A549 (cell line): ENCODE results near the gene PSAT1. TPM values are rescaled to one million over a fixed set of nuclear protein-coding genes. Genes with fewer than 3 reads are reported as not detected.

Source experiments
- ATAC-seq, 2 experiments: fragments of 200-7000 bp in 1 of 2; fragments of >200 bp in 1 of 2; cut with Nextera tagmentation in 1 of 2; cut with Tn5 transposase in 1 of 2; 3 replicates each; pipeline versions ENCODE4 v1.8.0 to v1.9.1; 2018 to 2020; ENCODE audit warnings: mild to moderate bottlenecking in 1 of 2, moderate library complexity in 1 of 2
- CTCF ChIA-PET: fragments of 300-600 bp; sonication (Branson Sonifier 250); formaldehyde crosslinking; extraction: SDS; loops from one replicate; lab custom pipeline; 2021; ENCODE audit warnings: antibody characterized with exemption, inconsistent platforms; lab: Yijun Ruan, JAX
- POLR2A ChIA-PET: fragments of 350-600 bp; formaldehyde crosslinking; extraction: SDS; loops from one replicate; lab custom pipeline; 2021; ENCODE audit warnings: antibody characterized with exemption, inconsistent platforms; lab: Yijun Ruan, JAX
- DNase-seq, 2 experiments: peaks; one replicate each; pipeline versions ENCODE4 v3.0.0 to v3.0.0-alpha.2; 2011 to 2016; ENCODE audit warnings: low read depth in 1 of 2, low spot score in 1 of 2
- FAIRE-seq: peaks from 2 replicates; lab custom pipeline; 2011; peaks lifted over from hg19 to GRCh38; lab: Jason Lieb, UNC
- H3K27ac ChIP-seq, 2 experiments: fragments of >200 bp; sonication (Bioruptor Twin); formaldehyde crosslinking; 3 replicates each; pipeline ENCODE4 v1.5.1; 2016 to 2017
- H3K4me1 ChIP-seq: fragments of >200 bp; sonication (Bioruptor Twin); formaldehyde crosslinking; 3 replicates; pipeline ENCODE4 v1.6.1; 2016
- H3K4me2 ChIP-seq: fragments of >200 bp; sonication (Bioruptor Twin); formaldehyde crosslinking; 3 replicates; pipeline ENCODE4 v1.6.1; 2016
- H3K4me3 ChIP-seq: fragments of >200 bp; sonication (Bioruptor Twin); formaldehyde crosslinking; 3 replicates; pipeline ENCODE4 v1.5.1; 2016
- H3K9me3 ChIP-seq: fragments of >200 bp; sonication (Bioruptor Twin); formaldehyde crosslinking; 3 replicates; pipeline ENCODE4 v1.6.1; 2016
- BHLHE40 ChIP-seq: IDR thresholded peaks from 2 replicates; pipeline ENCODE4 v1.6.1; 2012; ENCODE audit warnings: low read depth, low read length, inconsistent platforms
- CHD4 ChIP-seq: fragments of 200-600 bp; sonication (generic); IDR thresholded peaks from 2 replicates; pipeline ENCODE4 v1.6.1; 2016; ENCODE audit warnings: antibody characterized with exemption, mild to moderate bottlenecking, borderline replicate concordance
- EHF ChIP-seq: fragments of 250-450 bp; sonication (Bioruptor Pico); IDR thresholded peaks from 2 replicates; pipeline ENCODE4 v1.5.0; 2020; ENCODE audit warnings: mild to moderate bottlenecking
- EP300 ChIP-seq, 2 experiments: fragments of >200 bp; sonication (Bioruptor Twin); formaldehyde crosslinking; IDR thresholded peaks; 2 replicates in 1 of 2; 3 replicates in 1 of 2; pipeline ENCODE4 v1.6.1; 2016 to 2017
- FOSL2 ChIP-seq, 2 experiments: fragments of 450-650 bp in 1 of 2; fragments of >200 bp in 1 of 2; sonication (Bioruptor Twin) in 1 of 2; formaldehyde crosslinking; IDR thresholded peaks; 2 replicates each; pipeline versions ENCODE4 v1.5.0 to v1.6.1; 2016 to 2020; ENCODE audit warnings: mild to moderate bottlenecking in 1 of 2, moderate library complexity in 1 of 2
- HDAC2 ChIP-seq: fragments of 200-600 bp; sonication (generic); IDR thresholded peaks from 2 replicates; pipeline ENCODE4 v1.6.1; 2016
- HOXA7 ChIP-seq: fragments of 250-450 bp; sonication (Bioruptor Pico); IDR thresholded peaks from 2 replicates; pipeline ENCODE4 v1.5.0; 2020; ENCODE audit warnings: mild to moderate bottlenecking, moderate library complexity
- JUNB ChIP-seq: fragments of >200 bp; sonication (Bioruptor Twin); formaldehyde crosslinking; IDR thresholded peaks from 2 replicates; pipeline ENCODE4 v1.6.1; 2016
- KDM5A ChIP-seq: fragments of 200-600 bp; sonication (generic); IDR thresholded peaks from 2 replicates; pipeline ENCODE4 v1.6.1; 2016; ENCODE audit warnings: antibody characterized with exemption, mild to moderate bottlenecking
- RCOR1 ChIP-seq: fragments of 150-350 bp; IDR thresholded peaks from 2 replicates; pipeline ENCODE4 v1.6.1; 2014; ENCODE audit warnings: antibody characterized with exemption, low read length, low read depth
- TP53 ChIP-seq: fragments of 250-450 bp; sonication (Bioruptor Pico); IDR thresholded peaks from 2 replicates; pipeline ENCODE4 v1.5.0; 2021; ENCODE audit warnings: mild to moderate bottlenecking, moderate library complexity
- WGBS: methylation state at CpG from one replicate; pipeline ENCODE4 v1.1.6; 2017; ENCODE audit errors: missing lambda C conversion rate; 5-methylcytosine and 5-hydroxymethylcytosine counted together
- polyA plus RNA-seq, 4 experiments: library from polyadenylated mRNA; depleted of rRNA in 3 of 4; stranded (reverse); fragments of >200 nt; fragmentation: RNase III in 1 of 4; extraction: RNeasy Plus Mini Kit Qiagen cat#74134 plus additional on column Dnase treatment in 1 of 4; gene quantifications; 2 replicates in 3 of 4; 3 replicates in 1 of 4; pipeline ENCODE4 v1.2.3, GENCODE V29; 2011 to 2017
- TF ChIP-seq, protein P1 (sequence below): fragments of >200 bp; sonication (Bioruptor Twin); formaldehyde crosslinking; IDR thresholded peaks from 3 replicates; pipeline ENCODE4 v1.5.1; 2016
- TF ChIP-seq, protein P2 (sequence below): IDR thresholded peaks from 2 replicates; pipeline ENCODE4 v1.6.1; 2012; ENCODE audit warnings: low read depth, borderline replicate concordance
- TF ChIP-seq, protein P3 (sequence below): fragments of 150-350 bp; IDR thresholded peaks from 2 replicates; pipeline ENCODE4 v1.6.1; 2014; ENCODE audit warnings: low read depth, mild to moderate bottlenecking, low read length
- TF ChIP-seq, protein P4 (sequence below): fragments of 450-650 bp; IDR thresholded peaks from 2 replicates; pipeline ENCODE4 v1.6.1; 2014; ENCODE audit warnings: antibody characterized with exemption

The PSAT1 gene
- polyA plus RNA-seq, 2 of the 4 experiments (the other 2 are of a cell fraction), result 200 to 529 TPM

DNA sequence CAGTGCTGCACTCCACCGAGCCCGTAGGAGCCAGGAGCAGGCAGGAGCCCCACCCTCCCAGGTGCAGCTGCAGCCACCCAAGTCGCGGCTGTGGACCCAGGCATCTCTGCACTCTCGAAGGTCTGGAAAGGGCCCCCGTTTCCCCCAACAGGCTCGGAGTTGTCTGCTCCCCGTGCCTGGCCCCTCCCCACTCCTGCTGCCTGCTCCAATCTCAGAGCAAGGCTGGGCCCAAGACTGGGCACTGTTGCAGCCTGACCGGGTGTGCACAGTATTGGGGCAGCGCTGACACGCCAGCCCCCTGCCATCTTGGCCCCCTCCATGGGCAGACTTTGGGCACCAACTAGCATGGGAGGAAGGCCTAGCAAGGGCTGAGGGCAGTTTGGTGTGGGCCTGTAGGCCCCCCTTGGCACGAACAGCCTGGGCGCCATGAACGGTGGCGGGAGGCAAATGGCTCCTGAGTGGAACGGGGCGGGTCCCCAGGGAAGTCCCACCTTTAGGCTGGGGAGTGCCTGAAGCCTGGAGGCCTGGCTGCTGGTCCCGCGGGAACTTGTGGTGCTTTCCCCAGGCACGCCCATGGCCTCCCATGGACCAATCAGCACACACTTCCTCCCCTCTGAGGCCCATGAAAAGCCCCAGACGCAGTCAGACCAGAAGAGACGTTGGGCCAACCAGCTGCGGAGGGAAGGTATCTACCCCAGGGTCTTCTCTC is 60.4 kb downstream of the PSAT1 start:
- ChIA-PET CTCF (interaction anchor here (2.8 to 3.4 kb wide), 2 partner anchors 9 to 12 kb away, joined by 15 to 29 read pairs; no protein-coding TSS in a partner anchor), POLR2A (no interaction called here)
- ATAC-seq (no peak), FAIRE-seq (no peak), DNase-seq (no peak)
- no peaks in the 10 kb centered on the region for H3K4me1 ChIP-seq
- H3K4me3 ChIP-seq, result no peak overlapping the region
- TF ChIP-seq BHLHE40, result no peak
- TF ChIP-seq TP53 (CRISPR knock-in tag), result no peak
- no peak for TF ChIP-seq EP300 (IDR thresholded peaks at IDR 0.05)
- no peak for TF ChIP-seq KDM5A
- TF ChIP-seq HDAC2, result no peak
- no peak for TF ChIP-seq HOXA7 (CRISPR knock-in tag)
- TF ChIP-seq EHF, result no peak
- TF ChIP-seq, protein P1, sequence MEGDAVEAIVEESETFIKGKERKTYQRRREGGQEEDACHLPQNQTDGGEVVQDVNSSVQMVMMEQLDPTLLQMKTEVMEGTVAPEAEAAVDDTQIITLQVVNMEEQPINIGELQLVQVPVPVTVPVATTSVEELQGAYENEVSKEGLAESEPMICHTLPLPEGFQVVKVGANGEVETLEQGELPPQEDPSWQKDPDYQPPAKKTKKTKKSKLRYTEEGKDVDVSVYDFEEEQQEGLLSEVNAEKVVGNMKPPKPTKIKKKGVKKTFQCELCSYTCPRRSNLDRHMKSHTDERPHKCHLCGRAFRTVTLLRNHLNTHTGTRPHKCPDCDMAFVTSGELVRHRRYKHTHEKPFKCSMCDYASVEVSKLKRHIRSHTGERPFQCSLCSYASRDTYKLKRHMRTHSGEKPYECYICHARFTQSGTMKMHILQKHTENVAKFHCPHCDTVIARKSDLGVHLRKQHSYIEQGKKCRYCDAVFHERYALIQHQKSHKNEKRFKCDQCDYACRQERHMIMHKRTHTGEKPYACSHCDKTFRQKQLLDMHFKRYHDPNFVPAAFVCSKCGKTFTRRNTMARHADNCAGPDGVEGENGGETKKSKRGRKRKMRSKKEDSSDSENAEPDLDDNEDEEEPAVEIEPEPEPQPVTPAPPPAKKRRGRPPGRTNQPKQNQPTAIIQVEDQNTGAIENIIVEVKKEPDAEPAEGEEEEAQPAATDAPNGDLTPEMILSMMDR, result no peak
- TF ChIP-seq CHD4, result no peak
- TF ChIP-seq, protein P2, sequence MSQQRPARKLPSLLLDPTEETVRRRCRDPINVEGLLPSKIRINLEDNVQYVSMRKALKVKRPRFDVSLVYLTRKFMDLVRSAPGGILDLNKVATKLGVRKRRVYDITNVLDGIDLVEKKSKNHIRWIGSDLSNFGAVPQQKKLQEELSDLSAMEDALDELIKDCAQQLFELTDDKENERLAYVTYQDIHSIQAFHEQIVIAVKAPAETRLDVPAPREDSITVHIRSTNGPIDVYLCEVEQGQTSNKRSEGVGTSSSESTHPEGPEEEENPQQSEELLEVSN, result no peak
- WGBS, result 90% methylated on average over 17 of the region's 23 CpGs
- no peak overlapping the region for H3K27ac ChIP-seq
- H3K9me3 ChIP-seq, result no peaks in the 10 kb centered on the region
- H3K4me2 ChIP-seq, result no peak overlapping the region

DNA sequence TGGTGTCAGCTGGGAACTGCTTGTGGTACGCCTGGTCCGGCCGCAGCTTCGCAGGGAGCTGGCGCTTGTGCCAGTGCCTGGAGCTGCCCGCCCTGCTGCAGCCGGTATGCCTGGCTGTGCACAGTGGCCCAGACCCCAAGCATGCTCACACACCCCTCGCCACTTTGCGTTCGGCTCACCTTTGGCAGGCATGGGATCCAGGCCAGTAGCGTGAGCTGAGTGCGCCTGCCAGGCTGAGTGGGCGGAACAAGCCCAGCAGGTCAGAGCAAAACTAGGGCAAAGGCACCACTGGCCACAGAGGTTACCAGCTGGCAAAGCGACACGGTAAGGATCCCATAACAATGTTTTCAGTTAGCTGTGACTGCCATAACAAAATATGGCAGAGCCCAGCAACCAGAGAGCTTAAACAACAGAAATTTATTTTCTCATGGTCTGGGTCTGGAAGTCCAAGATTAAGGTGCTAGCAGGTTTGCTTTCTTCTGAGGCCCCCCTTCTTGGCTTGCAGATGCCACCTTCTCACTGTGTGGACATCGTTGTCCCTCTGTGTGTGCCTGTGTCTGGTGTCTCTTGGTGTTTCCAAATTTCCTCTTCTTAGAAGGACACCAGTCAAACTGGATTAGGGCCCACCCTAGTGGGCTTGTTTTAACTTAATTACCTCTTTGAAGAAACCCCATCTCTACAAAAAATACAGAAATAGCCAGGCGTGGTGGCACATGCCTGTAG is 61.6 kb downstream of the PSAT1 start:
- ChIA-PET POLR2A (no interaction called here), CTCF (interaction anchor here (2.8 to 3.4 kb wide), 2 partner anchors 8 to 11 kb away, joined by 15 to 29 read pairs; no protein-coding TSS in a partner anchor)
- Histone ChIP-seq H3K4me2 (no peak overlapping the region), H3K27ac (no peak overlapping the region), H3K9me3 (no peaks in the 10 kb centered on the region), H3K4me1 (no peaks in the 10 kb centered on the region), H3K4me3 (no peak overlapping the region)
- no peak for DNase-seq
- 84% methylated on average over 12 of the region's 17 CpGs for WGBS
- TF ChIP-seq FOSL2 (IDR thresholded peaks at IDR 0.05) (no peak), FOSL2 (CRISPR knock-in tag; IDR thresholded peaks at IDR 0.05) (no peak), RCOR1 (no peak)
- TF ChIP-seq, protein P3, sequence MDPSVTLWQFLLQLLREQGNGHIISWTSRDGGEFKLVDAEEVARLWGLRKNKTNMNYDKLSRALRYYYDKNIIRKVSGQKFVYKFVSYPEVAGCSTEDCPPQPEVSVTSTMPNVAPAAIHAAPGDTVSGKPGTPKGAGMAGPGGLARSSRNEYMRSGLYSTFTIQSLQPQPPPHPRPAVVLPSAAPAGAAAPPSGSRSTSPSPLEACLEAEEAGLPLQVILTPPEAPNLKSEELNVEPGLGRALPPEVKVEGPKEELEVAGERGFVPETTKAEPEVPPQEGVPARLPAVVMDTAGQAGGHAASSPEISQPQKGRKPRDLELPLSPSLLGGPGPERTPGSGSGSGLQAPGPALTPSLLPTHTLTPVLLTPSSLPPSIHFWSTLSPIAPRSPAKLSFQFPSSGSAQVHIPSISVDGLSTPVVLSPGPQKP, result no peak
- FAIRE-seq, result no peak
- no peak for ATAC-seq

DNA sequence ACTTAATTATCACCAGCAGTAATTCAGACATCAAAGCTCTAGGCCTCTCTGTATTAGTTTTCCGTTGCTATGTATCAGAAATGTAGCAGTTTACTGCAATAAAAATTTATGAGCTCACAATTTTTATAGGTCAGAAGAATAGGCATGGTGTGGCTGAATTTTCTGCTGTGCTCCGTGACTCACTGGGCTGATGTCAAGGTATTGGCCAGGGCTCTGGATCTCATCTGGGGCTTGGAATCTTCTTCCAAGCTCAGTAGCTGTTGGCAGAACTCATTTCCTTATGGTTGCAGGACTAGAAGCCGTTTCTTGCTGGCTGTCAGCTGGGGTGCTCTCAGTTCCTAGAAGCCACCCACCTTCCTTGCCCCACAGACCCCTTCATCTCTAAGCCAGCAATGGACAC is 66.3 kb downstream of the PSAT1 start:
- Histone ChIP-seq H3K27ac (no peak overlapping the region), H3K4me3 (no peak overlapping the region), H3K4me2 (no peak overlapping the region), H3K4me1 (no peaks in the 10 kb centered on the region), H3K9me3 (no peaks in the 10 kb centered on the region)
- TF ChIP-seq JUNB (no peak), CHD4 (no peak)
- TF ChIP-seq, protein P4, sequence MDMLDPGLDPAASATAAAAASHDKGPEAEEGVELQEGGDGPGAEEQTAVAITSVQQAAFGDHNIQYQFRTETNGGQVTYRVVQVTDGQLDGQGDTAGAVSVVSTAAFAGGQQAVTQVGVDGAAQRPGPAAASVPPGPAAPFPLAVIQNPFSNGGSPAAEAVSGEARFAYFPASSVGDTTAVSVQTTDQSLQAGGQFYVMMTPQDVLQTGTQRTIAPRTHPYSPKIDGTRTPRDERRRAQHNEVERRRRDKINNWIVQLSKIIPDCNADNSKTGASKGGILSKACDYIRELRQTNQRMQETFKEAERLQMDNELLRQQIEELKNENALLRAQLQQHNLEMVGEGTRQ, result no peak
- no peak for FAIRE-seq
- no peak for DNase-seq
- 80% methylated on average over 3 of the region's 3 CpGs for WGBS
- no peak for ATAC-seq
- ChIA-PET POLR2A (no interaction called here), CTCF (interaction anchor here (1.6 kb wide), 1 partner anchor 69 kb away, joined by 3 read pairs; no protein-coding TSS in a partner anchor)
